Measurements from ENCODE around the gene FAM131B. TPM values are rescaled to one million over a fixed set of nuclear protein-coding genes. Genes with fewer than 3 reads are reported as not detected.
A peak's percentile ranks its signal among the peaks of the same experiment; 100 is the strongest.

Gene FAM131B
- total RNA-seq, 2 donors from 2014 or later = 0.08 to 0.48 TPM

GRCh38 chr7:143363016-143363937 lies 764 bp upstream of the FAM131B start:
- peaks cover 0 to 15% of the 10 kb centered on the region in 2 donors for H3K4me1 ChIP-seq
- H3K27ac ChIP-seq = no peak overlapping the region
- no peaks in the 10 kb centered on the region for H3K9me3 ChIP-seq
- H3K36me3 ChIP-seq = no peaks in the 10 kb centered on the region
- no peak for TF ChIP-seq CTCF (IDR thresholded peaks at IDR 0.05)
- peak overlapping the region in 1 of 2 donors; percentile 61 for H3K4me3 ChIP-seq
- H3K27me3 ChIP-seq = peaks cover 10 to 14% of the 10 kb centered on the region in 2 donors
- DNase-seq (ENCODE audit: low spot score) = no peak

- H3K27me3 ChIP-seq = peaks cover 10 to 14% of the 10 kb centered on the region in 2 donors
- TF ChIP-seq CTCF (IDR thresholded peaks at IDR 0.05) = no peak
Measured at GRCh38 chr7:143361552-143362130, 872 bp downstream of the FAM131B start.

GRCh38 chr7:143360788-143361551 lies 1.5 kb downstream of the FAM131B start:
- peak overlapping the region in 1 of 2 donors; percentile 61 for H3K4me3 ChIP-seq
- H3K9me3 ChIP-seq = no peaks in the 10 kb centered on the region
- H3K36me3 ChIP-seq = no peaks in the 10 kb centered on the region
- H3K27ac ChIP-seq = no peak overlapping the region
- no peak for DNase-seq (ENCODE audit: low spot score)
- H3K27me3 ChIP-seq = peaks cover 10 to 14% of the 10 kb centered on the region in 2 donors
- no peak for TF ChIP-seq CTCF (IDR thresholded peaks at IDR 0.05)
- peaks cover 0 to 15% of the 10 kb centered on the region in 2 donors for H3K4me1 ChIP-seq

More at GRCh38 chr7:143361552-143362130, 872 bp downstream of the FAM131B start:
- H3K4me1 ChIP-seq = peaks cover 0 to 15% of the 10 kb centered on the region in 2 donors
- H3K9me3 ChIP-seq = no peaks in the 10 kb centered on the region
- H3K36me3 ChIP-seq = no peaks in the 10 kb centered on the region
- peak overlapping the region; percentile 37 to 61 for H3K4me3 ChIP-seq
- no peak for DNase-seq (ENCODE audit: low spot score)
- no peak overlapping the region for H3K27ac ChIP-seq

GRCh38 chr7:143359771-143360353 lies 2.7 kb downstream of the FAM131B start:
- Histone ChIP-seq H3K36me3 (no peaks in the 10 kb centered on the region), H3K4me1 (peaks cover 0 to 15% of the 10 kb centered on the region in 2 donors), H3K9me3 (no peaks in the 10 kb centered on the region), H3K4me3 (no peak overlapping the region), H3K27ac (no peak overlapping the region), H3K27me3 (peaks cover 10 to 14% of the 10 kb centered on the region in 2 donors)
- no peak for DNase-seq (ENCODE audit: low spot score)
- TF ChIP-seq CTCF (IDR thresholded peaks at IDR 0.05) = no peak

- DNase-seq (ENCODE audit: low spot score) = no peak
- TF ChIP-seq CTCF (IDR thresholded peaks at IDR 0.05) = no peak
- H3K27ac ChIP-seq = no peak overlapping the region
- peaks cover 10 to 14% of the 10 kb centered on the region in 2 donors for H3K27me3 ChIP-seq
- no peaks in the 10 kb centered on the region for H3K36me3 ChIP-seq
- H3K4me3 ChIP-seq = no peak overlapping the region
- H3K9me3 ChIP-seq = no peaks in the 10 kb centered on the region
- H3K4me1 ChIP-seq = peaks cover 0 to 15% of the 10 kb centered on the region in 2 donors
Measured at GRCh38 chr7:143358626-143359025, 3.9 kb downstream of the FAM131B start.
